Measurements from ENCODE around the gene CNN3.

CNN3 gene

GRCh38 chr1:94878329-94878728 is 48.6 kb downstream of the CNN3 start:
- WGBS (ENCODE audit: extremely low coverage, insufficient coverage, low lambda C conversion rate) = no CpG with 5 or more reads among the region's 5 CpGs
- H3K23ac ChIP-seq (ENCODE audit: low read length) = no peak overlapping the region
- H4K8ac ChIP-seq (ENCODE audit: low read depth, low read length) = no peak overlapping the region
- H2BK5ac ChIP-seq (ENCODE audit: low read length) = no peak overlapping the region
- H3K4ac ChIP-seq (ENCODE audit: low read depth, low read length) = no peak overlapping the region
- H3K4me3 ChIP-seq (ENCODE audit: low read length) = no peak overlapping the region
- no peaks in the 10 kb centered on the region for H3K36me3 ChIP-seq (ENCODE audit: control insufficient read depth, insufficient read depth, low read length)
- H3K79me1 ChIP-seq (ENCODE audit: low read length) = no peaks in the 10 kb centered on the region
- H3K27ac ChIP-seq (ENCODE audit: low read depth, low read length) = no peak overlapping the region
- no peaks in the 10 kb centered on the region for H3K27me3 ChIP-seq (ENCODE audit: insufficient read depth, low read length, poor library complexity)
- H4K5ac ChIP-seq (ENCODE audit: low read length) = no peak overlapping the region
- no peak overlapping the region for H3K56ac ChIP-seq (ENCODE audit: low read length)
- H2BK120ac ChIP-seq (ENCODE audit: low read depth, low read length) = no peak overlapping the region
- DNase-seq = no peak
- no peak overlapping the region for H2AK5ac ChIP-seq (ENCODE audit: low read length)
- H3K9ac ChIP-seq (ENCODE audit: low read length) = no peak overlapping the region
- no peak overlapping the region for H2BK15ac ChIP-seq (replicated peaks; ENCODE audit: low read depth)
- H3K4me2 ChIP-seq (ENCODE audit: low read length) = no peak overlapping the region
- H3K18ac ChIP-seq (ENCODE audit: low read length) = no peak overlapping the region
- no peaks in the 10 kb centered on the region for H3K79me2 ChIP-seq (ENCODE audit: control insufficient read depth, insufficient read depth, low read length)
- H3K4me1 ChIP-seq (ENCODE audit: control insufficient read depth, low read depth, low read length) = no peaks in the 10 kb centered on the region

DNA sequence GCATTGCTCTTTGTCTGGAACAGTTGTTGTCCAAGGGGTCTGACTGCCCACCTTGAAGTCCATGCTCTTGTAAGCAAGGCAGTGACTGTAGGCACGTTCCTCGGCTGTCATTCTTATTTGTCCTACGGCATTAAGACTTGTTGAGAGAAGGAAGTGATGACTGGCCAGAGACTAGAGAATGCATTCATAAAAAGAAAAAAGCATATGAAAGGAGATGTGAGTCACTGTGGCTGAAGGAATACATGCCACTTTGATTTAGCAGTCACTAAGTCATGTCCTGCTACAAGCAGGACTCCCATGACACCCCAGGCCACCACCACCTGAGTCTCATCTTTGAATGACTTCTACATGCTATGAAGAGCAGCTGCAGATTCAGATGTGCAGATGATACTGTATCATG is 50.5 kb downstream of the CNN3 start:
- Histone ChIP-seq H4K5ac (ENCODE audit: low read length) (no peak overlapping the region), H3K4me2 (ENCODE audit: low read length) (no peak overlapping the region), H2BK5ac (ENCODE audit: low read length) (no peak overlapping the region), H4K8ac (ENCODE audit: low read depth, low read length) (no peak overlapping the region), H3K4ac (ENCODE audit: low read depth, low read length) (no peak overlapping the region), H3K36me3 (ENCODE audit: control insufficient read depth, insufficient read depth, low read length) (no peaks in the 10 kb centered on the region), H3K79me2 (ENCODE audit: control insufficient read depth, insufficient read depth, low read length) (no peaks in the 10 kb centered on the region), H3K4me1 (ENCODE audit: control insufficient read depth, low read depth, low read length) (no peaks in the 10 kb centered on the region), H2BK120ac (ENCODE audit: low read depth, low read length) (no peak overlapping the region), H3K79me1 (ENCODE audit: low read length) (no peaks in the 10 kb centered on the region), H3K27me3 (ENCODE audit: insufficient read depth, low read length, poor library complexity) (no peaks in the 10 kb centered on the region), H3K9ac (ENCODE audit: low read length) (no peak overlapping the region), H2BK15ac (replicated peaks; ENCODE audit: low read depth) (no peak overlapping the region), H3K23ac (ENCODE audit: low read length) (no peak overlapping the region), H3K18ac (ENCODE audit: low read length) (no peak overlapping the region), H3K27ac (ENCODE audit: low read depth, low read length) (no peak overlapping the region), H2AK5ac (ENCODE audit: low read length) (no peak overlapping the region), H3K56ac (ENCODE audit: low read length) (no peak overlapping the region), H3K4me3 (ENCODE audit: low read length) (no peak overlapping the region)
- no CpG with 5 or more reads among the region's 3 CpGs for WGBS (ENCODE audit: extremely low coverage, insufficient coverage, low lambda C conversion rate)
- DNase-seq = no peak

- Histone ChIP-seq H3K4ac (ENCODE audit: low read depth, low read length) (no peak overlapping the region), H3K4me1 (ENCODE audit: control insufficient read depth, low read depth, low read length) (no peaks in the 10 kb centered on the region), H3K4me3 (ENCODE audit: low read length) (no peak overlapping the region), H2AK5ac (ENCODE audit: low read length) (no peak overlapping the region), H3K56ac (ENCODE audit: low read length) (no peak overlapping the region), H3K9ac (ENCODE audit: low read length) (no peak overlapping the region), H2BK120ac (ENCODE audit: low read depth, low read length) (no peak overlapping the region), H3K18ac (ENCODE audit: low read length) (no peak overlapping the region), H3K4me2 (ENCODE audit: low read length) (no peak overlapping the region), H3K36me3 (ENCODE audit: control insufficient read depth, insufficient read depth, low read length) (no peaks in the 10 kb centered on the region), H3K27me3 (ENCODE audit: insufficient read depth, low read length, poor library complexity) (no peaks in the 10 kb centered on the region), H3K79me1 (ENCODE audit: low read length) (no peaks in the 10 kb centered on the region), H2BK15ac (replicated peaks; ENCODE audit: low read depth) (no peak overlapping the region), H3K23ac (ENCODE audit: low read length) (no peak overlapping the region), H2BK5ac (ENCODE audit: low read length) (no peak overlapping the region), H3K79me2 (ENCODE audit: control insufficient read depth, insufficient read depth, low read length) (no peaks in the 10 kb centered on the region), H4K8ac (ENCODE audit: low read depth, low read length) (no peak overlapping the region), H3K27ac (ENCODE audit: low read depth, low read length) (no peak overlapping the region), H4K5ac (ENCODE audit: low read length) (no peak overlapping the region)
- no CpG with 5 or more reads among the region's 4 CpGs for WGBS (ENCODE audit: extremely low coverage, insufficient coverage, low lambda C conversion rate)
- DNase-seq = no peak
Measured at GRCh38 chr1:94875794-94876193, 51.1 kb downstream of the CNN3 start.

GRCh38 chr1:94874423-94874822 is 52.5 kb downstream of the CNN3 start:
- H3K4me2 ChIP-seq (ENCODE audit: low read length) = no peak overlapping the region
- H3K23ac ChIP-seq (ENCODE audit: low read length) = no peak overlapping the region
- H3K27me3 ChIP-seq (ENCODE audit: insufficient read depth, low read length, poor library complexity) = no peaks in the 10 kb centered on the region
- H2AK5ac ChIP-seq (ENCODE audit: low read length) = no peak overlapping the region
- no peak overlapping the region for H4K8ac ChIP-seq (ENCODE audit: low read depth, low read length)
- no peak for DNase-seq
- H3K79me1 ChIP-seq (ENCODE audit: low read length) = no peaks in the 10 kb centered on the region
- no peak overlapping the region for H3K4ac ChIP-seq (ENCODE audit: low read depth, low read length)
- H2BK15ac ChIP-seq (replicated peaks; ENCODE audit: low read depth) = no peak overlapping the region
- no peak overlapping the region for H3K27ac ChIP-seq (ENCODE audit: low read depth, low read length)
- H3K79me2 ChIP-seq (ENCODE audit: control insufficient read depth, insufficient read depth, low read length) = no peaks in the 10 kb centered on the region
- no peak overlapping the region for H3K18ac ChIP-seq (ENCODE audit: low read length)
- no peak overlapping the region for H4K5ac ChIP-seq (ENCODE audit: low read length)
- no peak overlapping the region for H3K9ac ChIP-seq (ENCODE audit: low read length)
- no peak overlapping the region for H3K4me3 ChIP-seq (ENCODE audit: low read length)
- H2BK5ac ChIP-seq (ENCODE audit: low read length) = no peak overlapping the region
- H3K36me3 ChIP-seq (ENCODE audit: control insufficient read depth, insufficient read depth, low read length) = no peaks in the 10 kb centered on the region
- H3K56ac ChIP-seq (ENCODE audit: low read length) = no peak overlapping the region
- no peaks in the 10 kb centered on the region for H3K4me1 ChIP-seq (ENCODE audit: control insufficient read depth, low read depth, low read length)
- no CpG with 5 or more reads among the region's 6 CpGs for WGBS (ENCODE audit: extremely low coverage, insufficient coverage, low lambda C conversion rate)
- H2BK120ac ChIP-seq (ENCODE audit: low read depth, low read length) = no peak overlapping the region

- Histone ChIP-seq H2BK120ac (ENCODE audit: low read depth, low read length) (no peak overlapping the region), H4K8ac (ENCODE audit: low read depth, low read length) (no peak overlapping the region), H3K36me3 (ENCODE audit: control insufficient read depth, insufficient read depth, low read length) (no peaks in the 10 kb centered on the region), H2AK5ac (ENCODE audit: low read length) (no peak overlapping the region), H3K18ac (ENCODE audit: low read length) (no peak overlapping the region), H3K56ac (ENCODE audit: low read length) (no peak overlapping the region), H3K4ac (ENCODE audit: low read depth, low read length) (no peak overlapping the region), H4K5ac (ENCODE audit: low read length) (no peak overlapping the region), H3K9ac (ENCODE audit: low read length) (no peak overlapping the region), H3K79me1 (ENCODE audit: low read length) (no peaks in the 10 kb centered on the region), H3K4me1 (ENCODE audit: control insufficient read depth, low read depth, low read length) (no peaks in the 10 kb centered on the region), H3K4me3 (ENCODE audit: low read length) (no peak overlapping the region), H3K27me3 (ENCODE audit: insufficient read depth, low read length, poor library complexity) (no peaks in the 10 kb centered on the region), H3K79me2 (ENCODE audit: control insufficient read depth, insufficient read depth, low read length) (no peaks in the 10 kb centered on the region), H2BK15ac (replicated peaks; ENCODE audit: low read depth) (no peak overlapping the region), H2BK5ac (ENCODE audit: low read length) (no peak overlapping the region), H3K23ac (ENCODE audit: low read length) (no peak overlapping the region), H3K4me2 (ENCODE audit: low read length) (no peak overlapping the region), H3K27ac (ENCODE audit: low read depth, low read length) (no peak overlapping the region)
- WGBS (ENCODE audit: extremely low coverage, insufficient coverage, low lambda C conversion rate) = no CpG with 5 or more reads among the region's 7 CpGs
- DNase-seq = no peak
Measured at GRCh38 chr1:94873520-94874351, 53.2 kb downstream of the CNN3 start.
